NCI-H2029 (cell line): ENCODE results near the gene RASD1.

Experiments
- DNase-seq: peaks from one replicate; lab custom pipeline; 2025; lab: John Stamatoyannopoulos, UW

The RASD1 gene

DNA sequence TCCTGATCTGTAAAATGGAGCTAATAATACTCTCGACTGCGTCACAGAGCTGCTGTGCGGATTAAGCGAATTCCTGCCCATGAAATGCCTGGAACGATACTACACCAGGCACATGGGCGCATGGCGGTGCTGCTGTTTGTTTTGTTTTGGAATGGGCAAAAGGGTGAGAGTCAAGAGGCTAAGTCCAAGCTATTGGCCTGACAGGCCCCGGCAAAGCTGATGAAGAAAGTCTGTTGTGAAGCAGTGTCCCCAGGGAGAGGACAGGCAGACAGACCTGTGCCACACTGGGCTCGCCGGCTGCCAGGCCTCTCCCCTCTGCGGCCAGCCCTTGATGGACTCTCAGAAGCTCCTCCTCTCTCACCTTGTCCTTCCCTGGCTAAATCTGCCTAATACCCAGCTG lies 31.3 kb upstream of the RASD1 start:
- DNase-seq: no peak

GRCh38 chr17:17526369-17526768 lies 30.2 kb upstream of the RASD1 start:
- DNase-seq: peak; percentile 45

- DNase-seq: no peak
Observed at GRCh38 chr17:17525956-17526355, 29.8 kb upstream of the RASD1 start.

DNA sequence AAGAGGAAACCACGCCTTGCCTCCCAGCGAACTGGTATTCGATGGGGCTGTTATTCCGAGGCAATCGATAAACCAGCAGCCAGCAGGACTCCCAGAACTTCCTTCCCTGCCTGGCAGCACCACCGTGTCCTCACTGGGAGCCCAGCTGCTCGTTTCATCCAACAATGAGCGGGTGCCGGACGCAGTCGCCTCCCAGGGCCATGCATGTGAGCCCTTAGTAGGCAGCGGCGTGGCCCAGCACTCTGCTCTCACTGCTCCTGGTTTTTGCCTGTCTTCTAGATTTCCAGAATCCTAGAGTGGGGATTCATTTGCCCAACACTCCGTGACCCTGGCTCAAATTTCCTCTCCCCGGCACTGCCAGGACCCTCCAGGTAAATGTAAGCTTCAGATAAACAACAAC lies 29.1 kb upstream of the RASD1 start:
- no peak for DNase-seq

DNA sequence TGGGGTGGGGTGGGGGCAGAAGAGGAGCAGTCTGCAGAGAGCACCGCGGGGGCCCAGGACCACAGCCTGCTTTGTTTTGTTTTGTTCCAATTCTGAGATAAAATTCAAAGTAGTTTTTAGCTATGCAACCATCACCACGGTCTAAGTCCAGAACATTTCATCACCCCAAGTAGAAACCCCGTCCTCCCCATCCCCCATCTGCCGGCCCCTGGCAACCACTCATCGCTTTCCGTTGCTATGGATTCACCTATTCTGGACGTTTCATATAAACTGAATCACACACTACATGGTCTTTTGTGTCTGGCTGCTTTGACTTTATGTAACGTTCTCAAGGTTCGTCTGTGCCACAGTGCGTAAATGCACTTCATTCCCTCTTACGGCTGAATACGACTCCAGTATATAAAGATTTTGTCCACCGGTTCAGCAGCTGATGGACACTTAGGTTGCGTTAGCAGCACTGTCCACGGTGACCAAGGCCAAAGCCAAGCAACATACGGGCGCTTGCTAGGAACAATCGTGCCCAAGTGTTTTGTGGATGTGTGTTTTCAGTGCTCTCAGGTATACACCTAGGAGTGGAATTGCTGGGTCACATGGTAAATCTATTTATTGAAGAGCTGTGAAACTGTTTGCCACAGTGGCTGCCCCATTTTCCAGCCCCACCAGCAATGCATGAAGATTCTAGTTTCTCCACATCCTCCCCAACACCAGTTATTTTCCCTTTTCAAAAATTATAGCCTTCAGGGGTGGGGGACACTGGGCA lies 27.7 kb upstream of the RASD1 start:
- DNase-seq: no peak

DNA sequence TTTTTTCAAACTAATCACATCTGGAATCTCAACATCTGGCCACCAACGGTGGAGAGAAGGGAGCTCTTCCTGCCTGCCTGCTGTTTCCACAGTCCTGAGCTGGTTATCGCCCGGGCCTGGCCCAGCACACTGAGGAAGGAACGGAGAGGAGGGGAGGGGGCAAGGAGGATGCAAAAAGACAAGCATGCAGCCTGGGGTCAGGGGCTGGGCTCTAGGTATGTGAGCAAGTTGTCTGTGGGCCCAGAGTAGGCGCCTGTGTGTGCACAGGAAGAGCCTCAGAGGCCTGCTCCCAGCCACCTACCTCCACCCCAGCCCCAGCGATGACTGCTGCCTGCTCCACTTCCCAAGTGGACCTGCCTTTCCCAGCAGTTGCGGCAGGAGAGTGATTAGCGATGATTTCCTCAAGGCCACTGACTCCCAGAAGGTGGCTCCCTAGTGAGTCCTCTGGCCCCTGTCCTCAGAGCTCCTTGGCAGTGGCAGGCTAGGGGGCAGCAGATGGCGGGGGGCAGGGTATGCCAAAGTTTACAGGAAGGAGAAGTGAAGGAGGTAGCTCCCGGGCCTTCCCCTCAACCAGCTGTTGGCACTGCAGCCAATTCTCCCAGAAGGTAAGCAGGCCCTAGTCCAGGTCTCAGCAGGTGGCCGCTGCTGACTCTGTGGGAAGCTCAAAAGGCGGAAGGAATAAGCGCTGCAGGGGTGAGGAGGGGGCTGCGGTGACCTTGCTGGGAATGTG lies 27.0 kb upstream of the RASD1 start:
- DNase-seq: peak; percentile 57

- no peak for DNase-seq
Observed at GRCh38 chr17:17520599-17521232, 24.5 kb upstream of the RASD1 start.

GRCh38 chr17:17519886-17520285 lies 23.7 kb upstream of the RASD1 start:
- no peak for DNase-seq

GRCh38 chr17:17518951-17519350 lies 22.8 kb upstream of the RASD1 start:
- no peak for DNase-seq

DNA sequence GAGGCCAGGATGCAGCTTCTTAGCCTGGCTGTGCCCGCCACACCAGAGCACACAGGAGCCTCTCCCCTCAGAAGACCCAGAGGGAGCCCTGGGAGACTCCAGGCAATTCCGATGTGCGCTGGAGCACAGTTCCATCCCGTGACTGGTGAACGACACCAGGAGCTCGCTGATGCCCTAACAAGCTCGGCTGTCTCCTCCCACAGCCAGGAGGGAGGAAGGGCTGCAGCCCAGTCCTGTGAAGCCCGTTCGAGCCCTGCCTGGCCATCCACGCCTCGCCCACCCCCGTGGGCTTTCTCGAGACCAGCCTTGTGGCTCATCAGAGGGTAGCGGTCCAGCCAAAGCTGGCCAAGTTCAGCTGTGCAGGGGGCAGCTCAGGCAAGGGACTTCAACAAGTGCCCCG lies 21.8 kb upstream of the RASD1 start:
- no peak for DNase-seq

DNA sequence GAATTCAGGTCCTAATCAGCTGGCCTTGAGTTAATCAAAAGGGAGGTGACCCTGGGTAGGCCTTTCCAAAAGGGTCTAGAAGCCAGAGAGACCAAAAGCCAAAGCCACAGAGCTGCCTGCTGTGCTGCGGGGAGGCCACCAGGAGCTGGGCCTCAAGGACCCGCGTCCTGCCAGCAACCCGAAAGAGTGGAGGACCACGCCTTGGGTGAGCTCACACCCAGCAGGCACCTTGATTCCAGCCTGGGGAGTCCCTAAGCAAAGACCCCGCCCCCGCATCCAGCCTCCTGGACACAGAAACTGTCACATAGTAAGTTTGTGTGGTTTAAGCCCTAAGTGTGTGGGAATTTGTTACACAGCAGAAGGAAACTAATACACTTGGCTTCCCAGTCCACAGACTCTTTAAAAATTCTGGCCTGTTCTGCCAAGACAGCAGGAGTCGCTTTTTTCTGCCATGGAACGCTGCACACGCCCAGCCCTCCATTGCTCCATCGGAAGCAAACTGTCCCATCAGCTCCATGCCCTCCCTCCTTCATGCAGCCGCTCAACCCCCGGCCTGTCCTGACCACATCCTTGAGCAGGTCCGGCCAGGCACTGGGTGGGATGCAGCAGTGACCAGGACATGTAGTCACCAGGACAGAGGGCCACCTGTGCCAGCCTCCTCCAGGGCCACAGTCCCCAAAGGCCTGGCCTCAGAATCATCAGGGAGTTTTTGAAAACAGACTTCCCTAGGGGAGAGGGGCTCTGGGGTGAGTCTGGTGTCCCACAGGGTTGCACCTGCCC lies 20.9 kb upstream of the RASD1 start:
- DNase-seq: no peak

DNA sequence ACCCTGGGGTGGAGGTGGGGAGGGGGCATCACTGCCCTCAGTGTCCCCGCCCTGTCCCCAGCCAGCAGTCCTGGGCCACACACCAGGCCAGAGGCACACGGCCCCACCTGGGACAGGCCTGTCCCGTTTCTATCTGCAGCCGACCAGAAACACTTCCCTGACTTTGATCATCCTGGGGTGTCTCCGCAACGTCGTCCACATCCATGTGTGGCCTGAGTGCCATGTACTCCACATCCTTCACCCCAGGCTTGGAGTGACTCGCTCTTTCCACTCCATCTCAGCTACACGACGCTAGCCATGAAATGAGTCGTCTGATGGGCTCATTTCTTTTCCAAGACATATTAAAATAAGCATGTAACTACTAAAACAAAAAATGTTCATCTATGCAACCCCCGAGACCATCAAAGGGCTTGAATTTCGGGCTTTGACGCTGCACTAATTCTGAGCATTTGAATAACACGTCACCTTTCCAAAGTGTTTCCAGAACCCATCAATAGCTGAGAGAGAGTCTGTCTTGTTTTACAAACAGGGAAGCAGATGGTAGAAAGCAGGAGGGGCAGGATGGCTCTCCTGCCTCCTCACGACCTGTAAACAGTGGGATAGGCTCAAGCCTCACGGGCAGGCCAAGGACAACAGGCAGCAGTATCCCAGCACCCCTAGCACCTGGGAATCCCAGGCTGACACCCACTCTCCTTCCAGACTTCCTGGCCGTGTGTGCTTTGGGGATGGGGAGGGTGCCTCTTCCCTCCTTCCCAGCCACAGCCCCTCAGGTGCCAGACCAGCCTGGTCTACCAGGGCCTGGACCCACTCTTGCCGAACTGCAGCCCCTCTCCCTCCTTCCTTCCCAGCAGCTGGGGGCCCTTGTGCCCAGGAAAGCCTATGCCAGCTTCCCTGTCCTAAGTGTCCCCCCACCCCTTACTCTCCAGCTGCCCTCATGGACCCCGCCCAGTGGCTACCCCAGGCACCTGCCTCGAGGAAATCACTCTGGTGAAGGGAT lies 20.0 kb upstream of the RASD1 start:
- no peak for DNase-seq

DNA sequence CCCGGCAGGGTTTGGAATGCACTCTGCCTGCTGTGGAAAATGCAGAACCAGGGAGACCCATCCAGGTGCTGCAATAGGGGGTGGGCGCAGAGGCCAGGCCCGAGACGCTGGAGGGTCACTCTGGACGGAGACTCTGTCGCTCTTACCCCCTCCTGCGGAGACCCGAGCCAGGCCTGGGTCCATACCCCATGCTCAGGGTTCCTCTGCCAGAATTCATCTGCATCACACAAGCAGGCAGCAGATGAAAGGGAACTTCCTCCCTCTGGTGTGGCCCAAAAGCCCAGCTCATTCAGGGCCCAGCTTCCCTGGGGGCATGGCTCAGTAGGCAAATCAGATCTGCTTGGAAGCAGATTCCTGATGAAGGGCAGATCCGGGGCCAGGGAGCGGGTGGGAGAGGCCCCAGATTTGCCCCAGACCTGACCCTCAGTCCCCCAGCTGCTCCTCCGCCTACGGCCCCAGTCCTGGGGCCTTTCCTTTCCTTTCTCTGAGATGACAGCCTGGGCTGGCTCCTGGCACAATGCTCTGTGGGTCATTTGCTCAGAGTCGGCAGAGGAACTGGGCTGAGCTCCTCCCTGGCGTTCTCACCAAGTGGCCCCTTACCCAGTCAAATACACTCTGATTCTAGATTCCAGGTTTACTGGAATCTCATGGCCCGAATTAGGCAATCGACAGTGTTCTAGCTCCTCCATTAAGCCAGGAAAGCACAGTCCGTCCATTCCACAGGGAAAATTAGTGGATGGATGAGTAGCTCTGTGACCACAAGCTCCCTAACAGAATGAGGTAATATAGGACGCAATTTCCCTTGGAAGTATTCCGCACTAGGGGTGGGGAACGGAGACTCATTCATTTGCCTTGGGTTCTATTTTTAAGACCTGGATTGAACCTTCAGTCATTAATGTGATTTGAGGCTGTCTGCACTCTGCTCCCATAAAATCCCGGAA lies 19.1 kb upstream of the RASD1 start:
- no peak for DNase-seq

DNA sequence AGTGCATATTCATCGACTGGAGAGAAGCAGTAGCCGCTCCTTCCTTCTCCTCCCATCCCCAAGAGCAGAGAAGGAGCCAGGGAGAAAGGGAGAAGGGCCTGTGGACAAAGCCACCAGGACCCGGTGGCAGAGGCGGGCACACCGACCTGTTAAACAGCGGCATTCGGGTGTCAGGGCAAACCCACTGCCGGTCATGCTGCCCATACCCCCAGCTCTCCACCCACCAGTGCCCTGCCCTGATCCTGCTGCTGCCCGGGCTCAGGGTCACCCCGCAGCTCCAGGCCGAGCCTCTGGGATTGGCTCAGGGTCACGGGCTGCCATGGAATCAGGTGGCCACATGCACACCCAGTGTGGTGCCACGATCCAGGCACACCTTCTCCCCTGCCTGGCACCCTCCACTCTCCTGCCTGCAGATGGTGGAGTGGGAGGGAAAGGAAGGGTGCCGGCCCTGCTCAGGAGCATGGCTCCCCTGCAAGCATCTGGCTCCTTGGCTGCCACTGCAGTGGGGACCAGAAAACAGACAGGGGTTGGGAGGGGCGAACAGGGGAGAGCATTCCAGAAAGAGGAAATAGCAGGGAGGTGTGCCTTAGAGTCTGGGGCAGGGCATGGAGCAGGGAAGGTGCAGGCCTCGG lies 18.3 kb upstream of the RASD1 start:
- DNase-seq: no peak

DNA sequence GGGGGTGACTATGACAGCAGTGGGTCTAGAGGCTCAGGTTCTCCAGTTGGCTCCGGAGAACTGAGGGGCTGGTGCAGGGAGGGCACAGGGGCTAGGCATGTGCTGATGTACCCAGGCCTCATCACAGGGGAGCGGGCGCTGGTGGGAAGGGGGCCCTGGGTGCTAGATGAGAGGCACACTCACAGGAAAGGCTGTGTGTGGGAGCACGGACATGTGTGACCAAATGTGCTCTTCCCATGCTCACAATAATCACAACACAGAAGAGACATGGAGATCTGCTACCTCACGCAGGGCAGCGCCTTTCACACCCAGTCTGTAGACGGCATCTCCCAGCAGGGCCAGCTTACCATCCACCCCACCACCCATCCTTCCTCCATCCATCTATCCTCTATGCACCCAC lies 17.4 kb upstream of the RASD1 start:
- DNase-seq: no peak

GRCh38 chr17:17512866-17513265 lies 16.7 kb upstream of the RASD1 start:
- DNase-seq: no peak

GRCh38 chr17:17511881-17512858 lies 16.0 kb upstream of the RASD1 start:
- DNase-seq: no peak

- no peak for DNase-seq
Observed at GRCh38 chr17:17511293-17511741, 15.1 kb upstream of the RASD1 start.
